Nephron progenitor cell (in vitro differentiated cells): ENCODE results near the gene CIT.

ENCODE experiments used
- DNase-seq: peaks from one replicate; pipeline ENCODE4 v3.0.0; 2021
- H3K27ac Mint-ChIP-seq: 2 replicates; pipeline ENCODE4 v1.8.0; 2021; ENCODE audit warnings: mild to moderate bottlenecking, moderate library complexity, mixed read lengths
- H3K27me3 Mint-ChIP-seq: 2 replicates; pipeline ENCODE4 v1.8.0; 2021; ENCODE audit warnings: mild to moderate bottlenecking, low read depth, mixed read lengths; ENCODE audit not compliant: poor library complexity
- H3K36me3 Mint-ChIP-seq: 2 replicates; pipeline ENCODE4 v1.8.0; 2021; ENCODE audit warnings: low read depth, mixed read lengths
- H3K4me1 Mint-ChIP-seq: 2 replicates; pipeline ENCODE4 v1.8.0; 2021; ENCODE audit warnings: mixed read lengths
- H3K4me3 Mint-ChIP-seq: 2 replicates; pipeline ENCODE4 v1.8.0; 2021; ENCODE audit warnings: mild to moderate bottlenecking, moderate library complexity, mixed read lengths
- H3K9me3 Mint-ChIP-seq: 2 replicates; pipeline ENCODE4 v1.8.0; 2021; ENCODE audit warnings: mild to moderate bottlenecking, moderate library complexity, mixed read lengths
- CTCF ChIP-seq: fragments of 200-600 bp; sonication (generic); IDR thresholded peaks from 2 replicates; pipeline ENCODE4 v1.5.0; 2021; ENCODE audit warnings: antibody characterized with exemption

The CIT gene

GRCh38 chr12:119685375-119685774, 191.7 kb downstream of the CIT start:
- Mint-ChIP-seq H3K27ac (peak overlapping the region; percentile 82), H3K27me3 (peaks cover 2% of the 10 kb centered on the region), H3K9me3 (no peaks in the 10 kb centered on the region), H3K4me1 (peaks cover 77% of the 10 kb centered on the region), H3K36me3 (peaks cover 91% of the 10 kb centered on the region), H3K4me3 (no peak overlapping the region)
- no peak for DNase-seq
- no peak for TF ChIP-seq CTCF

GRCh38 chr12:119684711-119685369, 192.3 kb downstream of the CIT start:
- peaks cover 91% of the 10 kb centered on the region for H3K36me3 Mint-ChIP-seq
- H3K27me3 Mint-ChIP-seq, result peaks cover 2% of the 10 kb centered on the region
- H3K4me1 Mint-ChIP-seq, result peaks cover 82% of the 10 kb centered on the region
- TF ChIP-seq CTCF, result no peak
- no peak overlapping the region for H3K27ac Mint-ChIP-seq
- no peak for DNase-seq
- H3K4me3 Mint-ChIP-seq, result no peak overlapping the region
- no peaks in the 10 kb centered on the region for H3K9me3 Mint-ChIP-seq

- Mint-ChIP-seq H3K27ac (peak overlapping the region; percentile 55), H3K36me3 (peaks cover 90% of the 10 kb centered on the region)
- DNase-seq, result no peak
Measured at GRCh38 chr12:119683816-119684215, 193.3 kb downstream of the CIT start.

GRCh38 chr12:119683413-119683812, 193.7 kb downstream of the CIT start:
- H3K4me1 Mint-ChIP-seq, result peaks cover 86% of the 10 kb centered on the region
- H3K36me3 Mint-ChIP-seq, result peaks cover 89% of the 10 kb centered on the region
- H3K27me3 Mint-ChIP-seq, result peaks cover 2% of the 10 kb centered on the region
- H3K9me3 Mint-ChIP-seq, result no peaks in the 10 kb centered on the region
- no peak overlapping the region for H3K4me3 Mint-ChIP-seq
- H3K27ac Mint-ChIP-seq, result peak overlapping the region; percentile 55
- no peak for TF ChIP-seq CTCF
- no peak for DNase-seq

More at GRCh38 chr12:119683816-119684215, 193.3 kb downstream of the CIT start:
- peaks cover 2% of the 10 kb centered on the region for H3K27me3 Mint-ChIP-seq
- no peaks in the 10 kb centered on the region for H3K9me3 Mint-ChIP-seq
- no peak for TF ChIP-seq CTCF
- H3K4me1 Mint-ChIP-seq, result peaks cover 90% of the 10 kb centered on the region
- H3K4me3 Mint-ChIP-seq, result no peak overlapping the region

- no peak for TF ChIP-seq CTCF
- Mint-ChIP-seq H3K36me3 (peaks cover 89% of the 10 kb centered on the region), H3K27me3 (peaks cover 2% of the 10 kb centered on the region), H3K4me3 (no peak overlapping the region), H3K9me3 (no peaks in the 10 kb centered on the region), H3K27ac (no peak overlapping the region), H3K4me1 (peaks cover 79% of the 10 kb centered on the region)
- DNase-seq, result no peak
Measured at GRCh38 chr12:119682639-119683252, 194.4 kb downstream of the CIT start.
